GM18520 (cell line): Measurements from ENCODE around the gene YIF1A.

Experiments
- ATAC-seq: cut with Tn5 transposase; IDR thresholded peaks from one replicate; pipeline ENCODE4 v1.9.1; 2021; ENCODE audit not compliant: unreplicated experiment

Gene YIF1A

GRCh38 chr11:66248903-66249302 lies 40.0 kb downstream of the YIF1A start:
- ATAC-seq, result no peak

GRCh38 chr11:66247801-66248200 lies 41.1 kb downstream of the YIF1A start:
- no peak for ATAC-seq

GRCh38 chr11:66247295-66247694 lies 41.6 kb downstream of the YIF1A start:
- ATAC-seq, result no peak

- ATAC-seq, result no peak
Observed at GRCh38 chr11:66243782-66244535, 45.0 kb downstream of the YIF1A start.

- no peak for ATAC-seq
Observed at GRCh38 chr11:66242095-66242765, 46.7 kb downstream of the YIF1A start.

- ATAC-seq, result no peak
Observed at GRCh38 chr11:66240781-66241136, 48.2 kb downstream of the YIF1A start.

GRCh38 chr11:66239998-66240780 lies 48.8 kb downstream of the YIF1A start:
- no peak for ATAC-seq

- ATAC-seq, result no peak
Observed at GRCh38 chr11:66239511-66239910, 49.4 kb downstream of the YIF1A start.

- no peak for ATAC-seq
Observed at GRCh38 chr11:66238786-66239413, 50.0 kb downstream of the YIF1A start.

- ATAC-seq, result no peak
Observed at GRCh38 chr11:66237867-66238266, 51.1 kb downstream of the YIF1A start.

- ATAC-seq, result no peak
Observed at GRCh38 chr11:66235141-66235540, 53.8 kb downstream of the YIF1A start.
